Activated CD8-positive, alpha-beta T cell treated with anti-CD3 and anti-CD28 coated beads for 36 hours (primary cell): Measurements from ENCODE around the gene CDKN1C. TPM values are rescaled to one million over a fixed set of nuclear protein-coding genes. Genes with fewer than 3 reads are reported as not detected.
"Not testable (repeated sequence)": the region's sequence is repeated elsewhere in the genome, so short reads cannot be mapped to it uniquely, and the experiment has no call there.

ENCODE experiments used
- ATAC-seq: fragments of 200-7000 bp; cut with Tn5 transposase; one replicate; pipeline ENCODE4 v1.10.0; 2021; ENCODE audit warnings: mild to moderate bottlenecking, moderate library complexity
- CTCF ChIA-PET: fragments of 350-600 bp; sonication (Branson Sonifier 250); formaldehyde crosslinking; loops from one replicate; lab custom pipeline; 2021; ENCODE audit warnings: antibody characterized with exemption; lab: Charles Lee
- POLR2A ChIA-PET: fragments of 350-600 bp; sonication (Branson Sonifier 250); formaldehyde crosslinking; loops from one replicate; lab custom pipeline; 2021; ENCODE audit warnings: antibody characterized with exemption; lab: Charles Lee
- DNase-seq: peaks from one replicate; pipeline ENCODE4 v3.0.0-alpha.2; 2020
- H3K27ac Mint-ChIP-seq: one replicate; pipeline ENCODE4 v1.8.0; 2021; ENCODE audit warnings: mild to moderate bottlenecking, mixed read lengths
- H3K27me3 Mint-ChIP-seq: one replicate; pipeline ENCODE4 v1.8.0; 2021; ENCODE audit warnings: mixed read lengths
- H3K36me3 Mint-ChIP-seq: one replicate; pipeline ENCODE4 v1.8.0; 2021; ENCODE audit warnings: low read depth, mixed read lengths
- H3K4me1 Mint-ChIP-seq: one replicate; pipeline ENCODE4 v1.8.0; 2021; ENCODE audit warnings: low read depth, mixed read lengths
- H3K4me3 Mint-ChIP-seq: one replicate; pipeline ENCODE4 v1.8.0; 2021; ENCODE audit warnings: mild to moderate bottlenecking, moderate library complexity, mixed read lengths
- H3K9me3 Mint-ChIP-seq: one replicate; pipeline ENCODE4 v1.8.0; 2021; ENCODE audit warnings: mixed read lengths
- intact Hi-C: fragments of 100-400 bp; cut with micrococcal nuclease; formaldehyde crosslinking; loops from one replicate; pipeline ENCODE4 v1.10.0; 2022
- total RNA-seq, 2 experiments: library from RNA; stranded (reverse); gene quantifications; one replicate each; pipeline ENCODE4 v1.2.3, GENCODE V29; 2021
- TF ChIP-seq, protein P1 (sequence below): fragments of 200-600 bp; IDR thresholded peaks from one replicate; pipeline ENCODE4 v1.8.0; 2022; ENCODE audit warnings: antibody characterized with exemption, mild to moderate bottlenecking

Gene CDKN1C
- total RNA-seq, 2 experiments from 2014 or later, result 1.6 TPM

DNA sequence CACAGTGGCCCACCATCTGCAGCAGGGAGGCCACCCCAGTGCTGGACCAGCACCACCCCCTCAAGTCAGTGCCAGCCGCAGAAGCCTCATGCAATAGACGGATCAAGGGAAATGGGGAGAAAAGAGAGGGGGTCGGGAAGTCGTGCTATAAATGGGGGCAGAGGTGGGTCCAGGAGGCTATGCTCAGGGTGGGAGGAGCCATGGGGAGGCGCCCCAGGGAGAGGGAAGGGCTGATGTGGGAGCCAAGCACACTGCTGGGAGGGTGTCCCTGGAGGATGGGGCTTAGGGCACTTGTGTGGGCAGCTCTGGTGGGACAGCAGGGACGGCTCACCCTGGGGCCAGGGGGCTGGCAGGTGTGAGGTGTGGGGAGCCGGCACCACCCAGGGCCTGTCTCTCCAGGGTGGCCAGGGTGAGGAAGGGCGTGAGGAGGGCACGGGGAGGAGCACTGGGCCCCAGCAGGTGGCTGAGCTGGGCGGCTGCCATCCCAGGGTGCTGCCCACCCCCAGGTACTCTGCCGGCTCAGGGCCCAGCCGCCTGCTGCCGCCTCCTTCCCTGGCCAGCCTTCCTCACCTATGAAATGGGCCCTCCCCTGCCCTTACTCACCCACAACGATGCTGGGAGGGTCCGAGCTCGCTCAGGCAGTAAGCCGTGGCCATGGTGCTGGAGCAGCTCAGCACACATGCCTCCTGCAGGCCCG lies 25.7 kb upstream of the CDKN1C start:
- H3K27ac Mint-ChIP-seq, result no peak overlapping the region
- no peaks in the 10 kb centered on the region for H3K9me3 Mint-ChIP-seq
- H3K36me3 Mint-ChIP-seq, result peaks cover 1% of the 10 kb centered on the region
- POLR2A ChIA-PET, result interaction anchor here (0.9 kb wide), 1 partner anchor 18 kb away, joined by 3 read pairs; the partner anchor contains the start of gene PHLDA2
- ATAC-seq (no peak), DNase-seq (no peak)
- H3K27me3 Mint-ChIP-seq, result no peaks in the 10 kb centered on the region
- CTCF ChIA-PET, result interaction anchor here (0.7 to 1.8 kb wide), 3 partner anchors 18 to 180 kb away, joined by 3 to 5 read pairs (median 4); no protein-coding TSS in a partner anchor
- peaks cover 7% of the 10 kb centered on the region for H3K4me1 Mint-ChIP-seq
- no peak overlapping the region for H3K4me3 Mint-ChIP-seq
- TF ChIP-seq, protein P1, sequence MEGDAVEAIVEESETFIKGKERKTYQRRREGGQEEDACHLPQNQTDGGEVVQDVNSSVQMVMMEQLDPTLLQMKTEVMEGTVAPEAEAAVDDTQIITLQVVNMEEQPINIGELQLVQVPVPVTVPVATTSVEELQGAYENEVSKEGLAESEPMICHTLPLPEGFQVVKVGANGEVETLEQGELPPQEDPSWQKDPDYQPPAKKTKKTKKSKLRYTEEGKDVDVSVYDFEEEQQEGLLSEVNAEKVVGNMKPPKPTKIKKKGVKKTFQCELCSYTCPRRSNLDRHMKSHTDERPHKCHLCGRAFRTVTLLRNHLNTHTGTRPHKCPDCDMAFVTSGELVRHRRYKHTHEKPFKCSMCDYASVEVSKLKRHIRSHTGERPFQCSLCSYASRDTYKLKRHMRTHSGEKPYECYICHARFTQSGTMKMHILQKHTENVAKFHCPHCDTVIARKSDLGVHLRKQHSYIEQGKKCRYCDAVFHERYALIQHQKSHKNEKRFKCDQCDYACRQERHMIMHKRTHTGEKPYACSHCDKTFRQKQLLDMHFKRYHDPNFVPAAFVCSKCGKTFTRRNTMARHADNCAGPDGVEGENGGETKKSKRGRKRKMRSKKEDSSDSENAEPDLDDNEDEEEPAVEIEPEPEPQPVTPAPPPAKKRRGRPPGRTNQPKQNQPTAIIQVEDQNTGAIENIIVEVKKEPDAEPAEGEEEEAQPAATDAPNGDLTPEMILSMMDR, result no peak
- intact Hi-C loops, result no loop called here

DNA sequence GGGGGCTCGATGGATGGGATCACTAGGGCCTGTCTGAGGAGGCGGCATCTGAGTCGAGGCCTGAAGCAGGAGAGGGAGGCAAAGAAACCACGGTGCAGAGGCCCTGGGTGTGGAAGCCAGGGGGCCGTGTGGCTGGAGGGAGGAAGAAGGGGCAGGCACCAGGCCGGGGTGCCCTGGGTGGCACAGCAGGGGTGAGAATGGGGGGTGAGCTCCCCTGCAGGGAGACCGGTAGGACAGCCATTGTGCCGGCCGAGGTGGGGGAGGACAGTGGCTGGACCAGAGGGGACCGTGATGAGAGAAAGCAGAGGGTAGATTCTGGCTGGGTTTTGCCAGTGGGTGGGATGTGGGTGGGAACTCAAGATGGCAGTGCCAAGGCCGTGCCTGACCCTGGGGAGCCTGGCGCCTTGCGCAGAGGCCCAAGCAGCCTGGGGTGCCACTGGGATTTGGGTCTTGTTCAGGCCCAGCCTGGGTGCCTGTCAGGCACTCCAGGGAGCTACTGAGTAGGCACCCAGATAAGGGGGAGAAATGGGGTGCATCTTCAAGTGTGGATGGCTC lies 24.9 kb upstream of the CDKN1C start:
- CTCF ChIA-PET, result interaction anchor here (0.7 to 1.6 kb wide), 2 partner anchors 19 to 379 kb away, joined by 3 to 4 read pairs; no protein-coding TSS in a partner anchor
- Mint-ChIP-seq H3K4me1 (peaks cover 7% of the 10 kb centered on the region), H3K36me3 (peaks cover 7% of the 10 kb centered on the region), H3K27ac (no peak overlapping the region), H3K27me3 (no peaks in the 10 kb centered on the region), H3K4me3 (no peak overlapping the region), H3K9me3 (no peaks in the 10 kb centered on the region)
- POLR2A ChIA-PET, result interaction anchor here (0.9 kb wide), 1 partner anchor 19 kb away, joined by 3 read pairs; the partner anchor contains the start of gene PHLDA2
- ATAC-seq (no peak), DNase-seq (no peak)
- TF ChIP-seq, protein P1, result no peak
- intact Hi-C loops, result no loop called here

DNA sequence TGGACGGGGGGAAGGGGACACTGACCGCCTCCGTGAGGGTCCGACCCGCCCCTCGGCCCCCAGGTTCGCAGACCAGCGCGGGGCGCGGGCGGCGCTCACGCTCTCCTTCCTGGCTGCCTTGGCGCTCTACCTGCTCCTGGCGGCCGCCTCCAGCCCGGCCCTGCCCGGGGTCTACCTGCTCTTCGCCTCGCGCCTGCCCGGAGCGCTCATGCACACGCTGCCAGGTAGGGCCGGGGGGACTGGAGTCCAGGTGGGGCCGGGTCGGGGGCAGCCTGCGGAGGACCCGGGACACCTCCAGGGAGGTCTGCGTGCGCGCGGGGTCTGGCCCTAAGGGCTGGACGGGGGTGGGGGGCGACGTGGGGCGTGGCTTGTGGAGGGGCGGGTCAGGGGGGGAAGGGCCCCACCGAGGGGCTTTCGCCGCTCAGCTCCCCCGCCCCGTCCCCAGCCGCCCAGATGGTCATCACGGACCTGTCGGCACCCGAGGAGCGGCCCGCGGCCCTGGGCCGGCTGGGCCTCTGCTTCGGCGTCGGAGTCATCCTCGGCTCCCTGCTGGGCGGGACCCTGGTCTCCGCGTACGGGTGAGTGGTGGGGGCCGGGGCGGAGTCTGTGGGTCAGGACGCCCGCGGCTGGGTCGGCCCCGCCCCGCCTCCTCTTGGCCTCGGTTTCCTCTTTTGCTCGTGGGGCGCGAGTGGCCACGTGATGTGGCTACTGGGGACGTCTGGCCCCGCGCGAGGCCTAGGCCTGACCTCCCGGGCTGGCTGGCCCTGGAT lies 23.7 kb upstream of the CDKN1C start:
- CTCF ChIA-PET, result interaction anchor here (1.6 kb wide), 1 partner anchor 20 kb away, joined by 4 read pairs; no protein-coding TSS in a partner anchor
- Mint-ChIP-seq H3K4me1 (peaks cover 7% of the 10 kb centered on the region), H3K27ac (no peak overlapping the region), H3K4me3 (no peak overlapping the region), H3K9me3 (no peaks in the 10 kb centered on the region), H3K36me3 (peaks cover 16% of the 10 kb centered on the region), H3K27me3 (no peaks in the 10 kb centered on the region)
- POLR2A ChIA-PET, result no interaction called here
- ATAC-seq (no peak), DNase-seq (no peak)
- TF ChIP-seq, protein P1, result no peak
- intact Hi-C loops, result no loop called here

DNA sequence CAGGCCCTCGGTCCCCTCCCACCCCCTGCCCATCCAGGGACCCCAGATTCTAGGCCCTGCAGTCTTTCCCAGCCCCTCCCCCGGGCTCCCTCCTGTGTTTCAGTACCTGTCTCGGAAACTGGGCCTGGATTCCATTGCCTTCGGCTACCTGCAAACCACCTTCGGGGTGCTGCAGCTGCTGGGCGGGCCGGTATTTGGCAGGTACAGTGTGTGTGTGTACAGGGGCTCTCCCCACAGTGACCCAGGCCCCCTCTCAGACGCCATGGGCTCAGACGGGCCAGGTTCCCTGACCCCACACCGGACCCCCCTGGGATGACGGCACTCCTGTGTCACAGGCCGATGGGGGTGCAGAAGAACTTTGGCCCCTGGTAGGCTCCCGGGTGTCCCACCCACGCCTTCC lies 22.6 kb upstream of the CDKN1C start:
- Mint-ChIP-seq H3K27me3 (no peaks in the 10 kb centered on the region), H3K27ac (no peak overlapping the region), H3K4me1 (peaks cover 3% of the 10 kb centered on the region), H3K36me3 (peaks cover 16% of the 10 kb centered on the region), H3K9me3 (no peaks in the 10 kb centered on the region), H3K4me3 (no peak overlapping the region)
- ChIA-PET POLR2A (no interaction called here), CTCF (no interaction called here)
- TF ChIP-seq, protein P1, result no peak
- intact Hi-C loops, result no loop called here
- no peak for DNase-seq
- no peak for ATAC-seq

DNA sequence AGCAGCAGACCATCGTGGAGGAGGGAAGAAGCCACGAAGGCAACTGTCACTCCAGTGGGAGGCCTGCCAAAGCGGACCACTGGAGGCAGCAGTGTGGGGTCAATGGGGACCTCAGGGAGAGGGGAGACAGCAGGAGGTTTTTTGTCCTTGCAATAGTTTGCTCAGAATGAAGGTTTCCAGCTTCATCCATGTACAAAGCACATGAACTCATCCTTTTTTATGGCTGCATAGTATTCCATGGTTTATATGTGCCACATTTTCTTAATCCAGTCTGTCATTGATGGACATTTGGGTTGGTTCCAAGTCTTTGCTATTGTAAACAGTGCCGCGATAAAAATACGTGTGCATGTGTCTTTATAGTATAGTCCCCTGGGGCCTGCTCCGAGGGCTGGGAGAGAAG lies 19.7 kb upstream of the CDKN1C start:
- H3K4me1 Mint-ChIP-seq, POLR2A ChIA-PET, H3K9me3 Mint-ChIP-seq, intact Hi-C loops, ATAC-seq, H3K27ac Mint-ChIP-seq, DNase-seq, H3K27me3 Mint-ChIP-seq, H3K4me3 Mint-ChIP-seq: not testable (repeated sequence)
- peaks cover 16% of the 10 kb centered on the region for H3K36me3 Mint-ChIP-seq
- CTCF ChIA-PET, result interaction anchor here (1.1 kb wide), 1 partner anchor 372 kb away, joined by 3 read pairs; no protein-coding TSS in a partner anchor
